ENCODE measurements around the gene APOA5. TPM values are rescaled to one million over a fixed set of nuclear protein-coding genes. Genes with fewer than 3 reads are reported as not detected.

APOA5 gene
- total and polyA plus RNA-seq, 2 of the 13 experiments (the other 11 are each of a cell fraction or from before 2014, with no cell fraction given) = 44.0 to 49.1 TPM

- no peak for TF ChIP-seq ZBTB37 (CRISPR knock-in tag; IDR thresholded peaks at IDR 0.05)
- TF ChIP-seq PBX2 (CRISPR knock-in tag; IDR thresholded peaks at IDR 0.05) = no peak
- no peak; the same call in 1 of the 2 replicates for TF ChIP-seq SNAPC4 (CRISPR knock-in tag; IDR thresholded peaks at IDR 0.05)
- TF ChIP-seq FOXC1 (CRISPR knock-in tag; IDR thresholded peaks at IDR 0.05; ENCODE audit: borderline replicate concordance) = peak; percentile 77
- TF ChIP-seq ZNF235 (CRISPR knock-in tag; IDR thresholded peaks at IDR 0.05; ENCODE audit: borderline replicate concordance) = no peak; the same call in none of the 2 replicates
- peak; percentile 73; the same call in 1 of the 2 replicates for TF ChIP-seq ZNF292 (CRISPR knock-in tag; IDR thresholded peaks at IDR 0.05; ENCODE audit: borderline replicate concordance, low read depth)
- peak; percentile 64; the same call in 1 of the 2 replicates for TF ChIP-seq CBX5 (CRISPR knock-in tag; IDR thresholded peaks at IDR 0.05; ENCODE audit: borderline replicate concordance)
- TF ChIP-seq CHD2 (IDR thresholded peaks at IDR 0.05; ENCODE audit: low read depth, low read length) = no peak
- TF ChIP-seq ZNF576 (CRISPR knock-in tag; IDR thresholded peaks at IDR 0.05) = 0 out of 2 replicates have a peak, but pooled peaks have one; percentile 63
- TF ChIP-seq ARNTL (CRISPR knock-in tag; IDR thresholded peaks at IDR 0.05) = peak; percentile 85
- TF ChIP-seq NBN (conservative IDR thresholded peaks at IDR 0.05) = no peak
- TF ChIP-seq HOXA7 (CRISPR knock-in tag; IDR thresholded peaks at IDR 0.05) = no peak
- no peak for TF ChIP-seq ZNF280D (CRISPR knock-in tag; IDR thresholded peaks at IDR 0.05)
- no peak; the same call in 1 of the 2 replicates for TF ChIP-seq IRF9 (CRISPR knock-in tag; IDR thresholded peaks at IDR 0.05; ENCODE audit: borderline replicate concordance)
- TF ChIP-seq FOXK1 (CRISPR knock-in tag; IDR thresholded peaks at IDR 0.05; ENCODE audit: borderline replicate concordance, low read depth) = peak; percentile 64
- peak; percentile 97 for TF ChIP-seq HNF4A (CRISPR knock-in tag; IDR thresholded peaks at IDR 0.05)
These were observed 38.0 kb upstream of the APOA5 start, which contains the start of gene APOC3 (continued) for GRCh38 chr11:116829525-116830183.

All from HepG2 (cell line).